HG03175 (cell line): ENCODE measurements around the gene IFT88.
A peak's percentile ranks its signal among the peaks of the same experiment; 100 is the strongest.
"Not testable (repeated sequence)": the region's sequence is repeated elsewhere in the genome, so short reads cannot be mapped to it uniquely, and the experiment has no call there.

ENCODE experiments used
- ATAC-seq: cut with Tn5 transposase; IDR thresholded peaks from one replicate; pipeline ENCODE4 v1.9.1; 2021; ENCODE audit warnings: mild to moderate bottlenecking, moderate library complexity; ENCODE audit not compliant: unreplicated experiment

IFT88 gene

GRCh38 chr13:20616059-20616797, 49.3 kb downstream of the IFT88 start:
- no peak for ATAC-seq

- ATAC-seq, result no peak
These were observed 56.0 kb downstream of the IFT88 start for GRCh38 chr13:20623000-20623399.

GRCh38 chr13:20624213-20624612, 57.3 kb downstream of the IFT88 start:
- no peak for ATAC-seq

- ATAC-seq, result no peak
These were observed 66.8 kb downstream of the IFT88 start for GRCh38 chr13:20633802-20634201.

GRCh38 chr13:20636079-20636478, 69.1 kb downstream of the IFT88 start:
- ATAC-seq, result no peak

- no peak for ATAC-seq
These were observed 70.9 kb downstream of the IFT88 start for GRCh38 chr13:20637811-20638210.

- no peak for ATAC-seq
These were observed 80.8 kb downstream of the IFT88 start for GRCh38 chr13:20647758-20648157.

GRCh38 chr13:20652946-20653345, 86.0 kb downstream of the IFT88 start:
- no peak for ATAC-seq

- ATAC-seq, result no peak
These were observed 87.2 kb downstream of the IFT88 start for GRCh38 chr13:20654156-20654555.

- ATAC-seq, result no peak
These were observed 91.6 kb downstream of the IFT88 start for GRCh38 chr13:20658451-20659040.

- ATAC-seq, result no peak
These were observed 97.4 kb downstream of the IFT88 start for GRCh38 chr13:20664351-20664750.

GRCh38 chr13:20666948-20667347, 100.0 kb downstream of the IFT88 start:
- no peak for ATAC-seq

- no peak for ATAC-seq
These were observed 101.0 kb downstream of the IFT88 start for GRCh38 chr13:20667857-20668437.

- peak; percentile 71 for ATAC-seq
These were observed 102.2 kb downstream of the IFT88 start for GRCh38 chr13:20669162-20669561.

- no peak for ATAC-seq
These were observed 104.8 kb downstream of the IFT88 start for GRCh38 chr13:20671789-20672188.

GRCh38 chr13:20672772-20673171, 105.8 kb downstream of the IFT88 start:
- no peak for ATAC-seq

GRCh38 chr13:20673715-20674114, 106.8 kb downstream of the IFT88 start:
- ATAC-seq, result no peak

GRCh38 chr13:20676213-20676612, 109.3 kb downstream of the IFT88 start:
- ATAC-seq, result no peak

GRCh38 chr13:20678606-20679005, 111.6 kb downstream of the IFT88 start:
- not testable (repeated sequence) for ATAC-seq

- no peak for ATAC-seq
These were observed 112.9 kb downstream of the IFT88 start for GRCh38 chr13:20679879-20680278.

GRCh38 chr13:20680416-20681080, 113.6 kb downstream of the IFT88 start:
- ATAC-seq, result no peak

GRCh38 chr13:20681481-20681880, 114.5 kb downstream of the IFT88 start:
- ATAC-seq, result not testable (repeated sequence)
